Fibroblast of lung (primary cell): ENCODE data around the gene MYOM1.

Source experiments
- CTCF ChIP-seq, 2 donors: IDR thresholded peaks in 1 of 2; conservative IDR thresholded peaks in 1 of 2; 1 replicate in 1 of 2; 2 replicates in 1 of 2; pipeline ENCODE4 v1.5.1; 2011 to 2012; ENCODE audit warnings: low read length in 2 of 2, control low read depth in 1 of 2, inconsistent platforms in 1 of 2, low read depth in 1 of 2, mild to moderate bottlenecking in 1 of 2
- EZH2 ChIP-seq: IDR thresholded peaks from 2 replicates; pipeline ENCODE4 v1.5.1; 2012; ENCODE audit warnings: low read length, control low read depth, mild to moderate bottlenecking; ENCODE audit errors: missing control alignments

GRCh38 chr18:3102983-3103382, 116.8 kb downstream of the MYOM1 start:
- TF ChIP-seq CTCF (conservative IDR thresholded peaks at IDR 0.05 in 1 of 2, IDR thresholded peaks at IDR 0.05 in 1 of 2; ENCODE audit: low read depth in 1 of 2, low read length in 2 of 2), result no peak
- no peak for TF ChIP-seq EZH2
